GM06990 (cell line): ENCODE data around the gene AFF3.

ENCODE experiments used
- DNase-seq: peaks from one replicate; pipeline ENCODE4 v3.0.0-alpha.2; 2011; ENCODE audit not compliant: insufficient read length; ENCODE audit errors: extremely low read depth
- H3K27me3 ChIP-seq: replicated peaks from 2 replicates; pipeline ENCODE4 v1.6.0; 2011; ENCODE audit warnings: low read length; ENCODE audit not compliant: control insufficient read depth, insufficient read depth
- H3K36me3 ChIP-seq: 2 replicates; pipeline ENCODE4 v1.5.1; 2011; ENCODE audit warnings: low read length; ENCODE audit not compliant: control insufficient read depth, insufficient read depth
- H3K4me3 ChIP-seq: replicated peaks from 2 replicates; pipeline ENCODE4 v1.5.1; 2011; ENCODE audit warnings: low read depth, mild to moderate bottlenecking, control low read depth, low read length
- CTCF ChIP-seq: IDR thresholded peaks from 2 replicates; pipeline ENCODE4 v1.5.1; 2011; ENCODE audit warnings: low read length, control low read depth, mild to moderate bottlenecking, inconsistent platforms; ENCODE audit not compliant: insufficient read depth, poor library complexity, severe bottlenecking

The AFF3 gene

DNA sequence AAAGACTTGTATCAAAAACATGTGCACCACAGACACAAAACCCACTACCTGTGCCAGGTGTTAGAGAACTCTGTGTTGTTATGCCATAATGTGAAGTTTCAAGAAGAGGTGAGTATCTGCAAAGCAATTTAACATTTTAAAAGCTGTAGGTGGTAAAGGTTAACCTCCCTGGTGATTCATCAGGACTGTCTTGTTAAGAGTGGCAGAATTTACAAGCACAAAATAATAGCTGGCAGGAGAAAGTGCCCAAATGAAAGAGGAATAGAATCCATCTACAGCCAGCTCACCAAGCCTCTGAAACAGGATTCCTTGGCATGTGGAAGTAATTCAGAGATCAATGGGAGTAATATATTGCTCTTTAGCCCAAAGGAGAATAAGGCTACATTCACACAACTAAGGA, 230.7 kb downstream of the AFF3 start:
- TF ChIP-seq CTCF = no peak
- no peaks in the 10 kb centered on the region for H3K27me3 ChIP-seq
- H3K4me3 ChIP-seq = no peak overlapping the region
- H3K36me3 ChIP-seq = no peaks in the 10 kb centered on the region
- no peak for DNase-seq

DNA sequence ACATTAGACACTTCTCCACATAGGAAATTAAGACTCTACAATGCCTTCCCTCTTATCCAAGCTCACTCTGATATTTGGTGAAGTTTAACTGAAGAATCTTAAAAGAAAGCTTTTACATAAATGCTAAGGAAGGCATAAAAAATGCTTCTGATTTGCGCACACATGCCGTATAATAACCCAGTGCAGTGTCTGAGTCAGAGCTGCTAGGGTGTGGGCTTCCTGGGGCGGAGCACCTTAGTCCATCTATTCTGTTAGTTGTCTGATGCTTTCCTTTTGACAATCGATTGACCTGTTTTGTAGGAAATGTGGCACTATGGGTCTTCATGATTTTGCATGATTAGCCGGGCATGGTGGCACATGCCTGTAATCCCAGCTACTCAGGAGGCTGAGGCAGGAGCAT, 231.5 kb downstream of the AFF3 start:
- Histone ChIP-seq H3K4me3 (no peak overlapping the region), H3K27me3 (no peaks in the 10 kb centered on the region), H3K36me3 (no peaks in the 10 kb centered on the region)
- TF ChIP-seq CTCF = no peak
- no peak for DNase-seq

DNA sequence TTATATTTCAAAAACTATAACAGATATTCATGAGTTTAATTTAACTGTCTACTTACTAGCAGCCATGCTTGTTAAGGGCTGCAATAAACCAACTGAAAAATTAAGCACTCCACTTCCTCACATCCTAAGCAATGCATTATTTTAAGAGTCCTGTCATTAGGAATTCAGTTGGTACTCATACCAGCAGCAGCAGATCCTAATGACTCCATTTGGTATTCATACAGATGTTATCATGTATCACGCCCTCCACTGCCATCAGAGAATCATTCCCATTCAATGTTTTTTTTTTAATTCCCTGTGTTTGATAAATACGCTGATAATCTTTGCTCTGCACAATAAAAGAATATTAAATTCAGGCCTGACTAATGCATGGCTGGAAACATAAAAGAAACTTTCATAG, 236.8 kb downstream of the AFF3 start:
- H3K4me3 ChIP-seq = no peak overlapping the region
- no peak for DNase-seq
- H3K36me3 ChIP-seq = no peaks in the 10 kb centered on the region
- H3K27me3 ChIP-seq = no peaks in the 10 kb centered on the region
- no peak for TF ChIP-seq CTCF

DNA sequence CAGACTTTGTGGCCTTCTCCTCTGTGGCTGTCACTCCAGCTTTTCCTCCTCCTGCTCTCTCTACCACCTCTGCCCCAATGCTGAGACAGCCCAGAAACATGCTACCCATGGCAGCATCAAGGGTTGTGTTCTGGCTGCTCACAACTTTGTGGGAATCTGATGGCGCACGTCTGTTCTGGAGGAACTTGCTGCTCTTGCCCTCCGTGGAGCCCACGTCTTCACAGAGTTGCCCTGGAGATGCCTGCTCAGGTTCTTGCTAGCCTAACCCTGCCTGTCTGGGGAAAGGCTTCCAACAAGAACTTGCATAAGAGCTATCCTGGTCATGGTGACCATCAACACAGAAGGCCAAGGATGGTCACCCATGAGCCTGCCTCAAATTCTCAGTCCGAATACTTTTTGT, 237.4 kb downstream of the AFF3 start:
- Histone ChIP-seq H3K27me3 (no peaks in the 10 kb centered on the region), H3K36me3 (no peaks in the 10 kb centered on the region), H3K4me3 (no peak overlapping the region)
- TF ChIP-seq CTCF = no peak
- no peak for DNase-seq

- no peaks in the 10 kb centered on the region for H3K27me3 ChIP-seq
- H3K4me3 ChIP-seq = no peak overlapping the region
These were observed 238.4 kb downstream of the AFF3 start for GRCh38 chr2:99903981-99904380.

More at GRCh38 chr2:99903981-99904380, 238.4 kb downstream of the AFF3 start:
- no peak for DNase-seq
- no peak for TF ChIP-seq CTCF
- H3K36me3 ChIP-seq = no peaks in the 10 kb centered on the region
